ENCODE measurements around the gene EZH1. TPM values are rescaled to one million over a fixed set of nuclear protein-coding genes. Genes with fewer than 3 reads are reported as not detected.

The EZH1 gene
- total RNA-seq, 6 donors from 2014 or later, result 30.7 to 122 (median 55.0) TPM

GRCh38 chr17:42754782-42755181, 9.9 kb upstream of the EZH1 start:
- Histone ChIP-seq H3K36me3 (no peaks in the 10 kb centered on the region), H3K4me1 (peaks cover 14 to 20% (median 16%) of the 10 kb centered on the region in 4 donors), H3K9me3 (no peaks in the 10 kb centered on the region), H3K4me3 (no peak overlapping the region), H3K27ac (no peak overlapping the region), H3K27me3 (no peaks in the 10 kb centered on the region)
- DNase-seq (no peak), ATAC-seq (ENCODE audit: low FRiP score in 2 of 2) (peak in 1 of 2 donors; percentile 94)
- TF ChIP-seq CTCF (IDR thresholded peaks at IDR 0.05) (no peak), EP300 (IDR thresholded peaks at IDR 0.05) (no peak), POLR2AphosphoS5 (IDR thresholded peaks at IDR 0.05) (no peak), POLR2A (IDR thresholded peaks at IDR 0.05) (no peak)
- 75 to 85% methylated on average over 3 of the region's 3 CpGs for WGBS, 2 donors

DNA sequence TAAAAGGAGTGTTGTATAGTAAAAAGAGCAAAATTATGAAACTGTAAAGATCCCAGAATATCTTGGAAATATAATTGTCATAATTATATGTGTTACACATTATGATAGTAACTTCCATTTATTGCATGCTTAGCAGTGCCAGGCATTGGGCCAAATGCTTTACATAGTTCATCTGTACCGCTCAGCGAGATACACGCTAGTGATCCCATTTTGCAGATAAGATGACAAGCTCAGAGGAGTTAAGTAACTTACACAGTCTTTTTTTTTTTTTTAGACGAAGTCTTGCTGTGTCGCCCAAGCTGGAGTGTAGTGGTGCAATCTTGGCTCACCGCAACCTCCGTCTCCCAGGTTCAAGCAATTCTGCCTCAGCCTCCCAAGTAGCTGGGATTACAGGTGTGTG, 6.8 kb upstream of the EZH1 start:
- WGBS, 2 donors, result 61 to 72% methylated on average over 7 of the region's 7 CpGs
- no peak for DNase-seq

DNA sequence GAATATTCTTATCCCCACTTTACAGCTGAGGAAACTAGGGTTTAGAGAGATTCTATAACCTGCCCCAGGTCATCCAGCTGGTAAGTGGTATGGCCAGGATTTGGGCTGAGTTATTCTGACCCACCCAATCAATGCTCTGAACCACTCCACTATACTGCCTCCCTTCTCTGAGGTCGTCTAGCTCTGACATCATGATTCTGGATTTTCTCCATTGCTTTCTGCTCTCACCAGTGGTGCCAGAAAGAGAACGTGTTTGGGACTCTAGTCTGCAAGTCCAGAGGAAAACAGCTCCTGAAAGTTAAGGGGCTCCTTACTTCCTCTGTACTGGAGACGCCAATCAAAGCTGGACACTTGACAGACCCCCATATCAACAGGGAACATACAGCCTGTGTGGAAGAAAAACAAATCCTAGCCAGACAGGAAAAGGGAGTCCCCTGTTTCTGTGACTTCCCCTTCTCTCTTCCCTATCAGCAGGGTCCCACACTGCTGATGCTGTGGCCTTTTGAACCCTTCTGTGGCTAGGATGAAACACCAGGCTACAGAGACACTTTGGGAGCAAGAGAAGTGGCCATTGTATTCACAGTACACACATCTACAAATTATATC, 6.0 kb upstream of the EZH1 start:
- ATAC-seq (ENCODE audit: low FRiP score in 2 of 2) (peak; percentile 36 to 53), DNase-seq (no peak)
- Histone ChIP-seq H3K27ac (peak overlapping the region; percentile 19 to 73 (median 50)), H3K4me3 (no peak overlapping the region), H3K27me3 (no peaks in the 10 kb centered on the region), H3K9me3 (no peaks in the 10 kb centered on the region), H3K4me1 (peaks cover 25 to 36% (median 31%) of the 10 kb centered on the region in 4 donors), H3K36me3 (no peaks in the 10 kb centered on the region)
- WGBS, 2 donors, result 27 to 29% methylated on average over 3 of the region's 3 CpGs
- TF ChIP-seq CTCF (IDR thresholded peaks at IDR 0.05) (no peak), EP300 (IDR thresholded peaks at IDR 0.05) (no peak), POLR2AphosphoS5 (IDR thresholded peaks at IDR 0.05) (no peak), POLR2A (IDR thresholded peaks at IDR 0.05) (no peak)

More for the DNA sequence above, 6.8 kb upstream of the EZH1 start:
- H3K4me3 ChIP-seq, result no peak overlapping the region
- no peaks in the 10 kb centered on the region for H3K9me3 ChIP-seq
- no peaks in the 10 kb centered on the region for H3K36me3 ChIP-seq
- TF ChIP-seq POLR2A (IDR thresholded peaks at IDR 0.05) (no peak), CTCF (IDR thresholded peaks at IDR 0.05) (no peak), EP300 (IDR thresholded peaks at IDR 0.05) (no peak), POLR2AphosphoS5 (IDR thresholded peaks at IDR 0.05) (no peak)
- no peak for ATAC-seq (ENCODE audit: low FRiP score in 2 of 2)
- H3K27ac ChIP-seq, result no peak overlapping the region
- H3K4me1 ChIP-seq, result peaks cover 25 to 36% (median 31%) of the 10 kb centered on the region in 4 donors
- no peaks in the 10 kb centered on the region for H3K27me3 ChIP-seq

- H3K36me3 ChIP-seq, result no peaks in the 10 kb centered on the region
- no peaks in the 10 kb centered on the region for H3K9me3 ChIP-seq
- ATAC-seq (ENCODE audit: low FRiP score in 2 of 2) (no peak), DNase-seq (no peak)
- no peak for TF ChIP-seq POLR2AphosphoS5 (IDR thresholded peaks at IDR 0.05)
- TF ChIP-seq EP300 (IDR thresholded peaks at IDR 0.05), result no peak
- TF ChIP-seq CTCF (IDR thresholded peaks at IDR 0.05), result no peak
- TF ChIP-seq POLR2A (IDR thresholded peaks at IDR 0.05), result no peak
- peak overlapping the region; percentile 31 to 73 (median 52) for H3K27ac ChIP-seq
- WGBS, 2 donors, result 76% methylated on average over 9 to 11 of the region's 11 CpGs
- no peak overlapping the region for H3K4me3 ChIP-seq
- no peaks in the 10 kb centered on the region for H3K27me3 ChIP-seq
- peaks cover 31 to 46% (median 37%) of the 10 kb centered on the region in 4 donors for H3K4me1 ChIP-seq
Observed at GRCh38 chr17:42748908-42749798, 4.3 kb upstream of the EZH1 start.

Data from upper lobe of left lung (tissue), 6 donors.